H7 (cell line): ENCODE results near the gene COL1A1. TPM values are rescaled to one million over a fixed set of nuclear protein-coding genes. Genes with fewer than 3 reads are reported as not detected.

ENCODE experiments used
- DNase-seq: peaks from one replicate; pipeline ENCODE4 v3.0.0; 2012
- H3K27me3 ChIP-seq: 2 replicates; pipeline ENCODE4 v1.6.0; 2011; ENCODE audit warnings: mild to moderate bottlenecking, low read length; ENCODE audit not compliant: control insufficient read depth, insufficient read depth
- H3K36me3 ChIP-seq: replicated peaks from 2 replicates; pipeline ENCODE4 v1.5.1; 2011; ENCODE audit warnings: low read length; ENCODE audit not compliant: control insufficient read depth, insufficient read depth
- H3K4me3 ChIP-seq: 2 replicates; pipeline ENCODE4 v1.5.1; 2011; ENCODE audit warnings: low read depth, mild to moderate bottlenecking, control low read depth, low read length, moderate library complexity; ENCODE audit not compliant: insufficient read depth
- total RNA-seq: library from RNA; depleted of rRNA; stranded (reverse); fragments of >200 nt; shearing (Covaris generic); gene quantifications from 2 replicates; pipeline ENCODE4 v1.2.3, GENCODE V29; 2014

COL1A1 gene
- total RNA-seq, 1 experiment from 2014 or later = 8.2 TPM

GRCh38 chr17:50180620-50181019 is 20.8 kb downstream of the COL1A1 start:
- Histone ChIP-seq H3K4me3 (no peak overlapping the region), H3K36me3 (no peaks in the 10 kb centered on the region; the same call in 1 of the 2 replicates), H3K27me3 (no peaks in the 10 kb centered on the region)
- DNase-seq = no peak

- H3K36me3 ChIP-seq = no peaks in the 10 kb centered on the region
- DNase-seq = no peak
- H3K4me3 ChIP-seq = no peak overlapping the region
- no peaks in the 10 kb centered on the region for H3K27me3 ChIP-seq
Measured at GRCh38 chr17:50180111-50180510, 21.3 kb downstream of the COL1A1 start.

GRCh38 chr17:50177983-50178834 is 23.2 kb downstream of the COL1A1 start:
- peak overlapping the region; percentile 17; the same call in 1 of the 2 replicates for H3K4me3 ChIP-seq

GRCh38 chr17:50177476-50177875 is 24.0 kb downstream of the COL1A1 start:
- H3K4me3 ChIP-seq = no peak overlapping the region
- DNase-seq = no peak
- no peaks in the 10 kb centered on the region for H3K36me3 ChIP-seq
- no peaks in the 10 kb centered on the region for H3K27me3 ChIP-seq

More at GRCh38 chr17:50177983-50178834, 23.2 kb downstream of the COL1A1 start:
- DNase-seq = peak; percentile 90
- H3K27me3 ChIP-seq = no peaks in the 10 kb centered on the region
- H3K36me3 ChIP-seq = no peaks in the 10 kb centered on the region

- DNase-seq = peak; percentile 77
- H3K4me3 ChIP-seq = no peak overlapping the region
- no peaks in the 10 kb centered on the region for H3K27me3 ChIP-seq
- H3K36me3 ChIP-seq = no peaks in the 10 kb centered on the region
Measured at GRCh38 chr17:50176559-50177357, 24.7 kb downstream of the COL1A1 start.

- H3K4me3 ChIP-seq = no peak overlapping the region
- no peaks in the 10 kb centered on the region for H3K36me3 ChIP-seq
- H3K27me3 ChIP-seq = no peaks in the 10 kb centered on the region
- no peak for DNase-seq
Measured at GRCh38 chr17:50175035-50175807, 26.2 kb downstream of the COL1A1 start.

- Histone ChIP-seq H3K27me3 (no peaks in the 10 kb centered on the region), H3K36me3 (no peaks in the 10 kb centered on the region), H3K4me3 (no peak overlapping the region)
- DNase-seq = no peak
Measured at GRCh38 chr17:50174444-50174843, 27.0 kb downstream of the COL1A1 start.

GRCh38 chr17:50173335-50173941 is 28.0 kb downstream of the COL1A1 start:
- DNase-seq = peak; percentile 77
- Histone ChIP-seq H3K27me3 (no peaks in the 10 kb centered on the region), H3K4me3 (no peak overlapping the region), H3K36me3 (no peaks in the 10 kb centered on the region)

- Histone ChIP-seq H3K4me3 (no peak overlapping the region), H3K27me3 (no peaks in the 10 kb centered on the region), H3K36me3 (no peaks in the 10 kb centered on the region)
- DNase-seq = no peak
Measured at GRCh38 chr17:50172936-50173334, 28.5 kb downstream of the COL1A1 start.

GRCh38 chr17:50172130-50172529 is 29.3 kb downstream of the COL1A1 start:
- Histone ChIP-seq H3K4me3 (no peak overlapping the region), H3K27me3 (no peaks in the 10 kb centered on the region), H3K36me3 (no peaks in the 10 kb centered on the region)
- no peak for DNase-seq

GRCh38 chr17:50171371-50172071 is 29.9 kb downstream of the COL1A1 start:
- no peaks in the 10 kb centered on the region for H3K36me3 ChIP-seq
- H3K27me3 ChIP-seq = no peaks in the 10 kb centered on the region
- no peak for DNase-seq
- H3K4me3 ChIP-seq = no peak overlapping the region

GRCh38 chr17:50170662-50171370 is 30.6 kb downstream of the COL1A1 start:
- H3K27me3 ChIP-seq = no peaks in the 10 kb centered on the region
- H3K4me3 ChIP-seq = no peak overlapping the region
- DNase-seq = no peak
- H3K36me3 ChIP-seq = no peaks in the 10 kb centered on the region

GRCh38 chr17:50169881-50170459 is 31.5 kb downstream of the COL1A1 start:
- no peak overlapping the region for H3K4me3 ChIP-seq
- H3K36me3 ChIP-seq = no peaks in the 10 kb centered on the region
- DNase-seq = no peak
- H3K27me3 ChIP-seq = no peaks in the 10 kb centered on the region
